Left lung (tissue), 10 donors: ENCODE results near the gene PDHX. TPM values are rescaled to one million over a fixed set of nuclear protein-coding genes. Genes with fewer than 3 reads are reported as not detected.

ENCODE experiments used
- ATAC-seq: fragments of 200-7000 bp; cut with Tn5 transposase; one replicate; pipeline ENCODE4 v1.9.1; 2020; ENCODE audit warnings: moderate library complexity
- DNase-seq, 4 donors: peaks; one replicate each; pipeline ENCODE4 v3.0.0-alpha.2; 2013 to 2020
- H3K27ac ChIP-seq, 2 donors: fragments of 200-600 bp; sonication (generic) in 1 of 2; one replicate each; pipeline versions ENCODE4 v1.5.0 to v1.8.0; 2020 to 2021
- H3K27me3 ChIP-seq, 2 donors: fragments of 200-600 bp; sonication (generic) in 1 of 2; one replicate each; pipeline versions ENCODE4 v1.5.0 to v1.8.0; 2020 to 2021
- H3K36me3 ChIP-seq, 2 donors: fragments of 200-600 bp; sonication (generic) in 1 of 2; one replicate each; pipeline versions ENCODE4 v1.5.0 to v1.8.0; 2020 to 2021
- H3K4me1 ChIP-seq, 2 donors: fragments of 200-600 bp; one replicate each; pipeline ENCODE4 v1.8.0; 2021
- H3K4me3 ChIP-seq, 2 donors: fragments of 200-600 bp; sonication (generic) in 1 of 2; one replicate each; pipeline versions ENCODE4 v1.5.0 to v1.8.0; 2020 to 2021; ENCODE audit warnings: mild to moderate bottlenecking in 1 of 2
- H3K9me3 ChIP-seq, 2 donors: fragments of 200-600 bp; sonication (generic) in 1 of 2; one replicate each; pipeline versions ENCODE4 v1.5.0 to v1.8.0; 2020 to 2021
- CTCF ChIP-seq, 2 donors: fragments of 200-600 bp; sonication (generic) in 1 of 2; IDR thresholded peaks; one replicate each; pipeline versions ENCODE4 v1.5.0 to v1.8.0; 2021; ENCODE audit warnings: antibody characterized with exemption in 2 of 2
- intact Hi-C, 2 donors: fragments of 100-400 bp; cut with DNase I; formaldehyde crosslinking; loops; one replicate each; pipeline versions ENCODE4 v1.11.2 to v1.14.2; 2022
- polyA plus RNA-seq, 6 donors: library from polyadenylated mRNA; unstranded; fragments of 120-200 nt; gene quantifications; one replicate each; pipeline ENCODE4 v1.2.1, GENCODE V29; 2013; ENCODE audit not compliant: insufficient read length in 6 of 6
- total RNA-seq, 2 donors: library from RNA; stranded (reverse); fragmentation: NEBNext Ultra II Directional; extraction: Animal tissue kit (Norgen Biotek cat#: 25700); gene quantifications; one replicate each; pipeline ENCODE4 v1.2.1, GENCODE V29; 2021
- donor health status: DM: no; HTN: yes; CAD: no.
- donor health status: DM: no; HTN: no; CAD: no.

PDHX gene
- total and polyA plus RNA-seq, 8 donors, result 31.8 to 41.7 (median 35.0) TPM

- intact Hi-C loops, result no loop called here
- Histone ChIP-seq H3K4me3 (no peak overlapping the region), H3K9me3 (no peaks in the 10 kb centered on the region), H3K4me1 (peaks cover 9 to 15% of the 10 kb centered on the region in 2 donors), H3K36me3 (peaks cover 0 to 18% of the 10 kb centered on the region in 2 donors), H3K27me3 (no peaks in the 10 kb centered on the region), H3K27ac (no peak overlapping the region)
- TF ChIP-seq CTCF (IDR thresholded peaks at IDR 0.05), result no peak
- ATAC-seq (no peak), DNase-seq (no peak)
Observed at GRCh38 chr11:34978236-34979191, 62.1 kb downstream of the PDHX start.

GRCh38 chr11:34984514-34984913, 68.1 kb downstream of the PDHX start:
- H3K9me3 ChIP-seq, result no peaks in the 10 kb centered on the region
- peaks cover 0 to 20% of the 10 kb centered on the region in 2 donors for H3K36me3 ChIP-seq
- H3K27me3 ChIP-seq, result no peaks in the 10 kb centered on the region
- peaks cover 0 to 5% of the 10 kb centered on the region in 2 donors for H3K4me1 ChIP-seq
- intact Hi-C loops, result no loop called here
- TF ChIP-seq CTCF (IDR thresholded peaks at IDR 0.05), result no peak
- H3K27ac ChIP-seq, result no peak overlapping the region
- ATAC-seq (no peak), DNase-seq (no peak)
- H3K4me3 ChIP-seq, result no peak overlapping the region

GRCh38 chr11:34986883-34987520, 70.6 kb downstream of the PDHX start:
- Histone ChIP-seq H3K9me3 (no peaks in the 10 kb centered on the region), H3K4me3 (no peak overlapping the region), H3K36me3 (peaks cover 0 to 20% of the 10 kb centered on the region in 2 donors), H3K27me3 (no peaks in the 10 kb centered on the region), H3K27ac (peak overlapping the region; percentile 26 to 35), H3K4me1 (peaks cover 0 to 5% of the 10 kb centered on the region in 2 donors)
- TF ChIP-seq CTCF (IDR thresholded peaks at IDR 0.05), result no peak
- peak in 2 of 4 donors; percentile 46 to 52 for DNase-seq
- intact Hi-C loops, result no loop called here
- peak; percentile 96 for ATAC-seq

- DNase-seq, result no peak
- H3K4me3 ChIP-seq, result no peak overlapping the region
- peak; percentile 30 for ATAC-seq
- intact Hi-C loops, result no loop called here
- H3K36me3 ChIP-seq, result peaks cover 0 to 20% of the 10 kb centered on the region in 2 donors
- no peak for TF ChIP-seq CTCF (IDR thresholded peaks at IDR 0.05)
- no peaks in the 10 kb centered on the region for H3K27me3 ChIP-seq
- H3K4me1 ChIP-seq, result peaks cover 0 to 5% of the 10 kb centered on the region in 2 donors
- H3K9me3 ChIP-seq, result no peaks in the 10 kb centered on the region
- H3K27ac ChIP-seq, result peak overlapping the region; percentile 0 to 26
Observed at GRCh38 chr11:34987617-34988016, 71.2 kb downstream of the PDHX start.
